Fibroblast of lung (primary cell): ENCODE data around the gene PCDH9.

Experiments
- CTCF ChIP-seq, 2 donors: IDR thresholded peaks in 1 of 2; conservative IDR thresholded peaks in 1 of 2; 1 replicate in 1 of 2; 2 replicates in 1 of 2; pipeline ENCODE4 v1.5.1; 2011 to 2012; ENCODE audit warnings: low read length in 2 of 2, control low read depth in 1 of 2, inconsistent platforms in 1 of 2, low read depth in 1 of 2, mild to moderate bottlenecking in 1 of 2
- EZH2 ChIP-seq: IDR thresholded peaks from 2 replicates; pipeline ENCODE4 v1.5.1; 2012; ENCODE audit warnings: low read length, control low read depth, mild to moderate bottlenecking; ENCODE audit errors: missing control alignments

- no peak for TF ChIP-seq EZH2
- no peak for TF ChIP-seq CTCF (conservative IDR thresholded peaks at IDR 0.05 in 1 of 2, IDR thresholded peaks at IDR 0.05 in 1 of 2; ENCODE audit: low read depth in 1 of 2, low read length in 2 of 2)
Observed at GRCh38 chr13:66623129-66623820, 606.9 kb downstream of the PCDH9 start.
